Right lobe of liver (tissue), 6 donors: ENCODE measurements around the gene CYP11A1. TPM values are rescaled to one million over a fixed set of nuclear protein-coding genes. Genes with fewer than 3 reads are reported as not detected.

Experiments
- ATAC-seq, 4 donors: fragments of 200-7000 bp; cut with Tn5 transposase; one replicate each; pipeline ENCODE4 v1.9.1; 2020; ENCODE audit warnings: mild to moderate bottlenecking in 4 of 4, moderate library complexity in 4 of 4
- DNase-seq, 3 donors: peaks; one replicate each; pipeline ENCODE4 v3.0.0-alpha.2; 2020
- H3K27ac ChIP-seq, 3 donors: fragments of 200-600 bp; one replicate each; pipeline ENCODE4 v1.8.0; 2022
- H3K27me3 ChIP-seq, 2 donors: fragments of 200-600 bp; one replicate each; pipeline ENCODE4 v1.8.0; 2022
- H3K36me3 ChIP-seq, 4 donors: fragments of 200-600 bp; sonication (generic) in 1 of 4; one replicate each; pipeline versions ENCODE4 v1.5.1 to v1.8.0; 2017 to 2022; ENCODE audit warnings: control low read depth in 1 of 4
- H3K4me1 ChIP-seq, 4 donors: fragments of 200-600 bp; sonication (generic) in 1 of 4; one replicate each; pipeline versions ENCODE4 v1.5.1 to v1.8.0; 2017 to 2022; ENCODE audit warnings: control low read depth in 1 of 4
- H3K4me3 ChIP-seq, 3 donors: fragments of 200-600 bp; one replicate each; pipeline ENCODE4 v1.8.0; 2022
- H3K9me3 ChIP-seq, 4 donors: fragments of 200-600 bp; sonication (generic) in 1 of 4; one replicate each; pipeline versions ENCODE4 v1.5.1 to v1.8.0; 2017 to 2022; ENCODE audit warnings: control low read depth in 1 of 4
- POLR2A ChIP-seq: fragments of 450-650 bp; IDR thresholded peaks from one replicate; pipeline ENCODE4 v1.6.1; 2017; ENCODE audit warnings: antibody characterized with exemption, mild to moderate bottlenecking
- WGBS: methylation state at CpG from one replicate; pipeline ENCODE4 v1.1.6; 2018; ENCODE audit warnings: low coverage, low lambda C conversion rate; ENCODE audit not compliant: insufficient coverage; ENCODE audit errors: missing lambda C conversion rate; 5-methylcytosine and 5-hydroxymethylcytosine counted together
- intact Hi-C, 2 donors: fragments of 100-400 bp; cut with DNase I; formaldehyde crosslinking; loops; one replicate each; pipeline versions ENCODE4 v1.11.2 to v1.14.1; 2022
- total RNA-seq, 6 experiments: library from RNA; depleted of rRNA in 2 of 6; stranded (reverse); fragments of >200 nt in 2 of 6; fragmentation: NEBNext Ultra II Directional in 3 of 6; extraction: Animal tissue kit (Norgen Biotek cat#: 25700) in 3 of 6; gene quantifications; one replicate each; pipeline versions ENCODE4 v1.1.0 to v1.2.4, GENCODE V29; 2016 to 2023
- TF ChIP-seq, protein P1 (sequence below), 4 donors: fragments of 200-600 bp in 3 of 4; fragments of 450-650 bp in 1 of 4; IDR thresholded peaks; one replicate each; pipeline versions ENCODE4 v1.5.1 to v1.8.0; 2016 to 2022; ENCODE audit warnings: antibody characterized with exemption in 4 of 4, mild to moderate bottlenecking in 2 of 4
- donor health status: DM: no; HTN: yes; CAD: no.
- donor health status: DM: no; HTN: no; CAD: no.
- donor health status: DM: no; HTN: no; CAD: no.
- donor health status: DM: no; HTN: yes; CAD: no.
- donor health status: DM: no; HTN: yes; CAD: no.

CYP11A1 gene
- total RNA-seq, 6 experiments from 2014 or later, result 2.5 to 6.4 (median 2.8) TPM

DNA sequence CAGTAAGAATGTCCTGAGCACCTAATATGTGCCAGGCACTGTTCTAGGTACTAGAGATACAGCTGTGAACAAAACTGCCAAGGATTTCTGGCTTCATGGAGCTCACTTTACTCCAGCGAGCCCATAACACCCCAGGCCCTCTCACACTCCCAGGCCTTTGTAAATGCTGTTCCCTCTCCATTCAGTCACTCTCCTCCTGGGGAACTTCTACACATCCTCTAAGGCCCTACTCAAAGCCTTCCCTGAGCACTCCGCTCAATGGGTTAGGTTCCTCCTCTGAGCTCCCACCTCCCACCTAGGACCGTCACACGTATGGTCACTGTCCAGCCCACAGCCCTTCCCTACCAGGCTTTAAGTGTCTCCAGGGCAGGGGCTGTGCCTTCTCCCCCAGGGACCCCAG, 39.1 kb upstream of the CYP11A1 start:
- intact Hi-C loops, result no loop called here
- ATAC-seq, result no peak
- no peak for TF ChIP-seq POLR2A
- TF ChIP-seq, protein P1, sequence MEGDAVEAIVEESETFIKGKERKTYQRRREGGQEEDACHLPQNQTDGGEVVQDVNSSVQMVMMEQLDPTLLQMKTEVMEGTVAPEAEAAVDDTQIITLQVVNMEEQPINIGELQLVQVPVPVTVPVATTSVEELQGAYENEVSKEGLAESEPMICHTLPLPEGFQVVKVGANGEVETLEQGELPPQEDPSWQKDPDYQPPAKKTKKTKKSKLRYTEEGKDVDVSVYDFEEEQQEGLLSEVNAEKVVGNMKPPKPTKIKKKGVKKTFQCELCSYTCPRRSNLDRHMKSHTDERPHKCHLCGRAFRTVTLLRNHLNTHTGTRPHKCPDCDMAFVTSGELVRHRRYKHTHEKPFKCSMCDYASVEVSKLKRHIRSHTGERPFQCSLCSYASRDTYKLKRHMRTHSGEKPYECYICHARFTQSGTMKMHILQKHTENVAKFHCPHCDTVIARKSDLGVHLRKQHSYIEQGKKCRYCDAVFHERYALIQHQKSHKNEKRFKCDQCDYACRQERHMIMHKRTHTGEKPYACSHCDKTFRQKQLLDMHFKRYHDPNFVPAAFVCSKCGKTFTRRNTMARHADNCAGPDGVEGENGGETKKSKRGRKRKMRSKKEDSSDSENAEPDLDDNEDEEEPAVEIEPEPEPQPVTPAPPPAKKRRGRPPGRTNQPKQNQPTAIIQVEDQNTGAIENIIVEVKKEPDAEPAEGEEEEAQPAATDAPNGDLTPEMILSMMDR (IDR thresholded peaks at IDR 0.05), result no peak
- H3K9me3 ChIP-seq, result no peaks in the 10 kb centered on the region
- H3K4me3 ChIP-seq, result no peak overlapping the region
- no peaks in the 10 kb centered on the region for H3K27me3 ChIP-seq
- no peaks in the 10 kb centered on the region for H3K36me3 ChIP-seq
- 77% methylated on average over 4 of the region's 4 CpGs for WGBS
- DNase-seq, result no peak
- H3K4me1 ChIP-seq, result no peaks in the 10 kb centered on the region
- no peak overlapping the region for H3K27ac ChIP-seq

DNA sequence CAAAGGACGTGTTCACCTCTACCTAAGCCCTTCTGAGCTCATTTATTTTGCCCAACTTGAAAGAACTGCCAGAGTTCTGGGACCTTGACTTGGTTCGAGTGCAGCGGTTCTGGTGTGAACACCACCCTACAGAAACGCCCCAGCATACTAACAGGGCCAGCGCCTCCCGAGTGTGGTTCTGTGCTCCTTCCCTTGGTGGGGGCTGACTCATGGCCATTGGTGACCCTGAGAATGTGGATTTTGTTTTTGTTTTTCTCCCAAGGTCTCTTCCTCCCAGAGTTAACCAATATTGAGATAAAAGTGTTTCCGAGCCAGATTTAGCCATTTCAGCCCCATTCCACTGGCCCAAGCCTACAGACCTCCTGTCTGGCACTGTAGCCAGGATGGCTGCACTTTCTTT, 38.4 kb upstream of the CYP11A1 start:
- Histone ChIP-seq H3K4me1 (no peaks in the 10 kb centered on the region), H3K9me3 (no peaks in the 10 kb centered on the region), H3K27ac (no peak overlapping the region), H3K27me3 (no peaks in the 10 kb centered on the region), H3K36me3 (no peaks in the 10 kb centered on the region), H3K4me3 (no peak overlapping the region)
- ATAC-seq (no peak), DNase-seq (no peak)
- intact Hi-C loops, result no loop called here
- TF ChIP-seq, protein P1 (IDR thresholded peaks at IDR 0.05), result no peak
- no peak for TF ChIP-seq POLR2A
- 69% methylated on average over 5 of the region's 7 CpGs for WGBS

DNA sequence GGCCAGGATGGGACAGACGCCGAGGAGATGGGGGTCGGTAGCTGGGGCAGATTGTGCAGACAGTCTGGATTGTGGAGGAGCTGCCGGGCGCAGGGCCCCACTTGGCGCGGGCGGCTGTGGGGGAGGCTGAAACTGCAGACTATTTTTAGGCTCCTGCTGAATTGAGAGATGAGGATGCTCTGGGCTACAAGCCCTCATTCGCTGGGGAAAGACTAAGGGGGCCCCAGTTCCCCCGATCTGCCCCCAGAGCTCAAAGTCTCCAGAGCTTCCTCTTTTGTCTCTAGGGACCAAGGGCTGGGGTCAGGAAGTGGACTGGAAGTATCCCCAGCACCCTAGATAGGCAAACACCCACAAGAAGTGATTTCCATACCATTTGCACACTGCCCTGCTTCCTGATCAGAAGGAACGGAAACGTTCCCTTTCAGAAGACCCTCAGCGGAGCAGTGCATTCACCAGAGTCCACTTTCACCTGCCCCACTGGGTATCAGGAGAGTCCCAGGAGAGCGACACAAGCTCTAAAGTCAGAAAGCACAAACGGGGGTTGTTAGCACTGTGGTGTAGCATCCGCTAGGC, 36.6 kb upstream of the CYP11A1 start:
- intact Hi-C loops, result no loop called here
- Histone ChIP-seq H3K27me3 (no peaks in the 10 kb centered on the region), H3K36me3 (no peaks in the 10 kb centered on the region), H3K27ac (no peak overlapping the region), H3K9me3 (no peaks in the 10 kb centered on the region), H3K4me3 (no peak overlapping the region), H3K4me1 (no peaks in the 10 kb centered on the region)
- no peak for ATAC-seq
- TF ChIP-seq, protein P1 (IDR thresholded peaks at IDR 0.05), result no peak
- TF ChIP-seq POLR2A, result no peak
- DNase-seq, result no peak
- 29% methylated on average over 7 of the region's 16 CpGs for WGBS

DNA sequence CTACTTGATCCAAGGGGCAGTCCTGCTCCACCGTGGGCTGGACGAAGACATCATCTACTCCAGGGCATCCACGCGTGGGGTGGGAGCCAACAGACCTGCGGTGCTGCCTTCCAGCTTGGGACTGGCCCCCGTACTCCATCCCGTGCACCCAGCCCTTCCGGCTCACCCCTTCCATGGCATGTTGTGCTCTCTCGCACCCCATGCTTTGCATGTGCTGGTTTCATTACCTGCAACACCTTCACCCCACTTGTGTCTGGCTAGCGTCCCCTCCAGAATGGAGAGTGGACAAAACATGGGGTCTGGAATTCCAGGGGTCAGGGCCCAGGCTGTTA, 36.1 kb upstream of the CYP11A1 start:
- H3K27me3 ChIP-seq, result no peaks in the 10 kb centered on the region
- H3K9me3 ChIP-seq, result no peaks in the 10 kb centered on the region
- WGBS, result 47% methylated on average over 3 of the region's 10 CpGs
- H3K4me1 ChIP-seq, result no peaks in the 10 kb centered on the region
- DNase-seq, result no peak
- peak in 1 of 4 donors; percentile 6 for ATAC-seq
- H3K27ac ChIP-seq, result no peak overlapping the region
- TF ChIP-seq, protein P1 (IDR thresholded peaks at IDR 0.05), result no peak
- no peak for TF ChIP-seq POLR2A
- H3K36me3 ChIP-seq, result no peaks in the 10 kb centered on the region
- intact Hi-C loops, result no loop called here
- H3K4me3 ChIP-seq, result no peak overlapping the region
